GM12878 (cell line): ENCODE measurements around the gene ZNF283. TPM values are rescaled to one million over a fixed set of nuclear protein-coding genes. Genes with fewer than 3 reads are reported as not detected.

Experiments used
- ATAC-seq: fragments of 200-7000 bp; cut with Tn5 transposase; 3 replicates; pipeline ENCODE4 v1.9.1; 2020; ENCODE audit warnings: mild to moderate bottlenecking, moderate library complexity
- BruUV-seq: library from RNA; stranded (reverse); fragments of 400-500 nt; replicated peaks from 2 replicates; lab custom pipeline; 2021; lab: Mats Ljungman, UMichigan
- CTCF ChIA-PET: fragments of 300-600 bp; sonication (Branson Sonifier 250); formaldehyde crosslinking; extraction: SDS; loops from one replicate; lab custom pipeline; 2021; ENCODE audit warnings: inconsistent platforms; lab: Yijun Ruan, JAX
- POLR2A ChIA-PET: fragments of 350-600 bp; formaldehyde crosslinking; extraction: SDS; loops from one replicate; lab custom pipeline; 2021; ENCODE audit warnings: inconsistent platforms; lab: Charles Lee
- RAD21 ChIA-PET: fragments of 300-600 bp; sonication (Branson Sonifier 250); formaldehyde crosslinking; loops from one replicate; lab custom pipeline; 2023; ENCODE audit warnings: antibody characterized with exemption; ENCODE audit not compliant: unreplicated experiment; lab: Charles Lee
- SMC1A ChIA-PET: fragments of 300-600 bp; sonication (Branson Sonifier 250); formaldehyde crosslinking; loops from one replicate; lab custom pipeline; 2023; ENCODE audit not compliant: unreplicated experiment, uncharacterized antibody; lab: Charles Lee
- DNase-seq: peaks from one replicate; pipeline ENCODE4 v3.0.0-alpha.2; 2011; ENCODE audit warnings: low read depth, low spot score
- FAIRE-seq: peaks from 3 replicates; lab custom pipeline; 2011; peaks lifted over from hg19 to GRCh38; lab: Jason Lieb, UNC
- H2AFZ ChIP-seq: 2 replicates; pipeline ENCODE4 v1.6.0; 2011; ENCODE audit warnings: low read depth, low read length, control low read depth; ENCODE audit not compliant: control insufficient read depth
- H3K27ac ChIP-seq: 2 replicates; pipeline ENCODE4 v1.5.1; 2011; ENCODE audit warnings: control low read depth; ENCODE audit not compliant: control insufficient read depth, insufficient read depth
- H3K27me3 ChIP-seq, 2 experiments: replicated peaks in 1 of 2; 2 replicates each; pipeline versions ENCODE4 v1.6.0 to v1.6.1; 2011; ENCODE audit warnings: low read length in 1 of 2; ENCODE audit not compliant: control insufficient read depth in 2 of 2, insufficient read depth in 2 of 2
- H3K36me3 ChIP-seq, 2 experiments: 2 replicates each; pipeline ENCODE4 v1.5.1; 2011; ENCODE audit warnings: low read length in 1 of 2; ENCODE audit not compliant: control insufficient read depth in 2 of 2, insufficient read depth in 2 of 2
- H3K4me1 ChIP-seq: 2 replicates; pipeline ENCODE4 v1.6.1; 2011; ENCODE audit warnings: mild to moderate bottlenecking, low read length, moderate library complexity, mixed read lengths; ENCODE audit not compliant: control insufficient read depth, insufficient read depth
- H3K4me2 ChIP-seq: 2 replicates; pipeline ENCODE4 v1.6.0; 2011; ENCODE audit warnings: control low read depth; ENCODE audit not compliant: control insufficient read depth, insufficient read depth
- H3K4me3 ChIP-seq: fragments of 200-600 bp; sonication (generic); 2 replicates; pipeline ENCODE4 v1.5.1; 2016
- H3K79me2 ChIP-seq: 2 replicates; pipeline ENCODE4 v1.6.0; 2011; ENCODE audit warnings: low read length; ENCODE audit not compliant: control insufficient read depth, insufficient read depth
- H3K9ac ChIP-seq: 2 replicates; pipeline ENCODE4 v1.8.0; 2011; ENCODE audit warnings: low read length, control low read depth, mixed read lengths; ENCODE audit not compliant: control insufficient read depth, insufficient read depth
- H3K9me3 ChIP-seq: replicated peaks from 3 replicates; pipeline ENCODE4 v1.5.1; 2011; ENCODE audit warnings: mild to moderate bottlenecking, low read length; ENCODE audit not compliant: control insufficient read depth, insufficient read depth
- H4K20me1 ChIP-seq: 2 replicates; pipeline ENCODE4 v1.6.0; 2011; ENCODE audit not compliant: control insufficient read depth, insufficient read depth
- EED ChIP-seq: sonication (generic); IDR thresholded peaks from 2 replicates; pipeline ENCODE4 v1.6.1; 2016; ENCODE audit warnings: antibody characterized with exemption, low read depth
- IKZF1 ChIP-seq: fragments of 450-650 bp; conservative IDR thresholded peaks from 2 replicates; pipeline ENCODE4 v1.6.1; 2017; ENCODE audit warnings: antibody characterized with exemption, mild to moderate bottlenecking
- IKZF2 ChIP-seq, 2 experiments: fragments of 450-650 bp; IDR thresholded peaks; 2 replicates each; pipeline ENCODE4 v1.6.1; 2017; ENCODE audit warnings: mild to moderate bottlenecking in 2 of 2, moderate library complexity in 2 of 2
- JUNB ChIP-seq: IDR thresholded peaks from 2 replicates; pipeline ENCODE4 v1.6.1; 2016; ENCODE audit warnings: antibody characterized with exemption, mild to moderate bottlenecking
- RELB ChIP-seq: fragments of 450-650 bp; IDR thresholded peaks from 2 replicates; pipeline ENCODE4 v1.6.1; 2017; ENCODE audit warnings: low read depth, mild to moderate bottlenecking, moderate library complexity
- RUNX3 ChIP-seq: IDR thresholded peaks from 2 replicates; pipeline ENCODE4 v1.6.1; 2012; ENCODE audit warnings: low read length, inconsistent platforms
- SIN3A ChIP-seq: IDR thresholded peaks from 2 replicates; pipeline ENCODE4 v1.6.1; 2012; ENCODE audit warnings: low read depth, low read length, improper control_type of control experiment
- SMAD1 ChIP-seq: fragments of 450-650 bp; IDR thresholded peaks from 2 replicates; pipeline ENCODE4 v1.6.1; 2018; ENCODE audit warnings: mild to moderate bottlenecking, low read depth; ENCODE audit not compliant: partially characterized antibody
- TCF7 ChIP-seq: IDR thresholded peaks from 2 replicates; pipeline ENCODE4 v1.6.1; 2014; ENCODE audit warnings: antibody characterized with exemption, borderline replicate concordance
- ZNF24 ChIP-seq: fragments of 450-650 bp; IDR thresholded peaks from 2 replicates; pipeline ENCODE4 v1.6.1; 2017; ENCODE audit warnings: antibody characterized with exemption, mild to moderate bottlenecking
- WGBS: methylation state at CpG from one replicate; pipeline ENCODE4 v1.1.6; 2016; ENCODE audit warnings: low lambda C conversion rate; ENCODE audit not compliant: insufficient replicate concordance, insufficient coverage; ENCODE audit errors: missing lambda C conversion rate; 5-methylcytosine and 5-hydroxymethylcytosine counted together
- in situ Hi-C: fragments of 300-500 bp; cut with MboI; formaldehyde crosslinking; loops from 9 replicates; pipeline ENCODE4 v1.14.3; 2018; ENCODE audit warnings: mixed read lengths
- intact Hi-C: fragments of 100-400 bp; cut with micrococcal nuclease; formaldehyde crosslinking; loops from one replicate; pipeline ENCODE4 v1.14.2; 2022; ENCODE audit not compliant: unreplicated experiment
- polyA plus RNA-seq, 11 experiments: library from polyadenylated mRNA; depleted of rRNA in 4 of 11; unstranded in 6 of 11; stranded (reverse) in 5 of 11; fragments of >200 nt; fragmentation: Nextera tagmentation in 4 of 11; fragmentation: Illumina TruSeq in 1 of 11; extraction: Ambion mirVana in 4 of 11; extraction: Trizol in 1 of 11; gene quantifications; 1 replicate in 1 of 11; 2 replicates in 10 of 11; pipeline versions ENCODE4 v1.2.1 to v1.2.3, GENCODE V29; 2011 to 2016; ENCODE audit warnings: inconsistent platforms in 2 of 11, missing spikeins in 2 of 11, low read depth in 1 of 11
- total RNA-seq, 4 experiments: library from RNA; depleted of rRNA in 3 of 4; stranded (reverse); fragments of >200 nt in 3 of 4; fragmentation: Illumina TruSeq in 1 of 4; extraction: Trizol in 1 of 4; gene quantifications; 2 replicates each; pipeline versions ENCODE4 v1.2.1 to v1.2.3, GENCODE V29; 2013 to 2021

The ZNF283 gene
- total and polyA plus RNA-seq, 10 of the 15 experiments (the other 5 are each of a cell fraction or from before 2014, with no cell fraction given), result 2.2 to 7.8 (median 3.7) TPM

GRCh38 chr19:43780706-43781525 is 46.2 kb upstream of the ZNF283 start, which contains the start of gene KCNN4 (continued):
- TF ChIP-seq RELB (no peak), SIN3A (peak; percentile 80), TCF7 (no peak), ZNF24 (no peak), IKZF2 (IDR thresholded peaks at IDR 0.05) (0 out of 4 replicates have a peak, but pooled peaks of 1 of the 2 experiments have one; percentile 32), SMAD1 (peak; percentile 63), EED (no peak)

GRCh38 chr19:43781630-43782310 is 45.4 kb upstream of the ZNF283 start:
- TF ChIP-seq RUNX3 (0 out of 2 replicates have a peak, but pooled peaks have one; percentile 7), IKZF1 (no peak), JUNB (peak; percentile 32; the same call in 1 of the 2 replicates)
- TF ChIP-seq, all 136 proteins: peak for 2
- intact Hi-C loops (loop anchor here (2.0 to 10.0 kb wide), 2 partner anchors 187 to 337 kb away; no protein-coding TSS in a partner anchor), in situ Hi-C loops (no loop called here)
- ATAC-seq (no peak), DNase-seq (no peak), FAIRE-seq (no peak)
- Histone ChIP-seq H4K20me1 (no peaks in the 10 kb centered on the region), H3K36me3 (no peaks in the 10 kb centered on the region), H3K27ac (peak overlapping the region; percentile 95; the same call in 1 of the 2 replicates), H3K9ac (no peak overlapping the region), H3K4me2 (peak overlapping the region; percentile 83), H3K79me2 (peaks cover 45% of the 10 kb centered on the region), H3K4me1 (peaks cover 60% of the 10 kb centered on the region), H3K9me3 (no peaks in the 10 kb centered on the region), H3K27me3 (no peaks in the 10 kb centered on the region), H2AFZ (no peak overlapping the region), H3K4me3 (0 out of 2 replicates have a peak overlapping the region, but pooled peaks have one; percentile 35)
- ChIA-PET SMC1A (interaction anchor here (1.1 to 8.3 kb wide), 5 partner anchors 21 to 129 kb away, joined by 3 to 325 read pairs (median 43); partner anchors contain the start of genes PLAUR and SMG9), CTCF (interaction anchor here (1.0 to 9.2 kb wide), 4 partner anchors 21 to 198 kb away, joined by 3 to 324 read pairs (median 74); partner anchors contain the start of gene SMG9), POLR2A (interaction anchor here (8.0 to 8.4 kb wide), 2 partner anchors 22 to 34 kb away, joined by 79 to 389 read pairs; partner anchors contain the start of gene SMG9), RAD21 (interaction anchor here (0.7 to 7.4 kb wide), 5 partner anchors 16 to 113 kb away, joined by 4 to 148 read pairs (median 117); partner anchors contain the start of genes PLAUR and SMG9)
- WGBS, result 43% methylated on average over 14 of the region's 14 CpGs
- BruUV-seq, result no TSS peak
